ENCODE measurements around the gene MOB3A. TPM values are rescaled to one million over a fixed set of nuclear protein-coding genes. Genes with fewer than 3 reads are reported as not detected.

The MOB3A gene
- total RNA-seq, 1 experiment from 2014 or later, result 11.7 TPM

GRCh38 chr19:2084993-2085720, 11.0 kb downstream of the MOB3A start:
- H3K4me1 Mint-ChIP-seq (ENCODE audit: low read depth, unreplicated experiment), result no peaks in the 10 kb centered on the region
- intact Hi-C loops (cut with micrococcal nuclease; ENCODE audit: unreplicated experiment), result no loop called here
- no peak overlapping the region for H3K27ac Mint-ChIP-seq (ENCODE audit: unreplicated experiment)
- Histone ChIP-seq H3K9me3 (no peaks in the 10 kb centered on the region), H3K36me3 (ENCODE audit: control insufficient read depth, insufficient read depth, low read length) (no peaks in the 10 kb centered on the region; the same call in 1 of the 2 replicates), H3K4me1 (peaks cover 4% of the 10 kb centered on the region; the same call in 1 of the 2 replicates), H3K27me3 (replicated peaks; ENCODE audit: control insufficient read depth, insufficient read depth, low read length) (no peaks in the 10 kb centered on the region), H3K4me3 (ENCODE audit: low read depth, low read length) (no peak overlapping the region)
- no peak for DNase-seq
- BruUV-seq (replicated peaks), result no TSS peak
- H3K36me3 Mint-ChIP-seq (ENCODE audit: insufficient read depth, unreplicated experiment), result peaks cover 7% of the 10 kb centered on the region
- no peaks in the 10 kb centered on the region for H3K27me3 Mint-ChIP-seq (ENCODE audit: insufficient read depth, unreplicated experiment)
- H3K9me3 Mint-ChIP-seq (ENCODE audit: unreplicated experiment), result no peaks in the 10 kb centered on the region
- ChIA-PET CTCF (no interaction called here), POLR2A (no interaction called here)
- no peak for TF ChIP-seq CTCF (IDR thresholded peaks at IDR 0.05; ENCODE audit: insufficient read depth in 1 of 2, low read depth in 1 of 2, low read length in 1 of 2, severe bottlenecking in 1 of 2, unreplicated experiment in 1 of 2)
- no peak overlapping the region for H3K4me3 Mint-ChIP-seq (ENCODE audit: unreplicated experiment)

GRCh38 chr19:2083174-2083854, 12.8 kb downstream of the MOB3A start:
- H3K4me1 Mint-ChIP-seq (ENCODE audit: low read depth, unreplicated experiment), result no peaks in the 10 kb centered on the region
- ChIA-PET POLR2A (no interaction called here), CTCF (no interaction called here)
- H3K36me3 Mint-ChIP-seq (ENCODE audit: insufficient read depth, unreplicated experiment), result peaks cover 8% of the 10 kb centered on the region
- H3K9me3 Mint-ChIP-seq (ENCODE audit: unreplicated experiment), result no peaks in the 10 kb centered on the region
- no peaks in the 10 kb centered on the region for H3K27me3 ChIP-seq (replicated peaks; ENCODE audit: control insufficient read depth, insufficient read depth, low read length)
- H3K4me3 ChIP-seq (ENCODE audit: low read depth, low read length), result no peak overlapping the region
- no peaks in the 10 kb centered on the region for H3K27me3 Mint-ChIP-seq (ENCODE audit: insufficient read depth, unreplicated experiment)
- H3K4me3 Mint-ChIP-seq (ENCODE audit: unreplicated experiment), result no peak overlapping the region
- H3K27ac Mint-ChIP-seq (ENCODE audit: unreplicated experiment), result no peak overlapping the region
- no peaks in the 10 kb centered on the region for H3K9me3 ChIP-seq
- no TSS peak for BruUV-seq (replicated peaks)
- H3K36me3 ChIP-seq (ENCODE audit: control insufficient read depth, insufficient read depth, low read length), result no peaks in the 10 kb centered on the region; the same call in 1 of the 2 replicates
- H3K4me1 ChIP-seq, result peaks cover 4% of the 10 kb centered on the region; the same call in 1 of the 2 replicates
- DNase-seq, result no peak
- intact Hi-C loops (cut with micrococcal nuclease; ENCODE audit: unreplicated experiment), result no loop called here
- TF ChIP-seq CTCF (IDR thresholded peaks at IDR 0.05; ENCODE audit: insufficient read depth in 1 of 2, low read depth in 1 of 2, low read length in 1 of 2, severe bottlenecking in 1 of 2, unreplicated experiment in 1 of 2), result no peak

GRCh38 chr19:2081873-2082810, 14.0 kb downstream of the MOB3A start:
- CTCF ChIA-PET, result no interaction called here
- peaks cover 13% of the 10 kb centered on the region for H3K36me3 Mint-ChIP-seq (ENCODE audit: insufficient read depth, unreplicated experiment)
- H3K27me3 Mint-ChIP-seq (ENCODE audit: insufficient read depth, unreplicated experiment), result no peaks in the 10 kb centered on the region

More at GRCh38 chr19:2081873-2082810, 14.0 kb downstream of the MOB3A start:
- no peak overlapping the region for H3K4me3 ChIP-seq (ENCODE audit: low read depth, low read length)
- no peak for DNase-seq
- no peak for TF ChIP-seq CTCF (IDR thresholded peaks at IDR 0.05; ENCODE audit: insufficient read depth in 1 of 2, low read depth in 1 of 2, low read length in 1 of 2, severe bottlenecking in 1 of 2, unreplicated experiment in 1 of 2)
- no peaks in the 10 kb centered on the region for H3K4me1 Mint-ChIP-seq (ENCODE audit: low read depth, unreplicated experiment)
- no peak overlapping the region for H3K27ac Mint-ChIP-seq (ENCODE audit: unreplicated experiment)
- POLR2A ChIA-PET, result no interaction called here
- no peaks in the 10 kb centered on the region for H3K9me3 ChIP-seq
- H3K27me3 ChIP-seq (replicated peaks; ENCODE audit: control insufficient read depth, insufficient read depth, low read length), result no peaks in the 10 kb centered on the region
- H3K4me3 Mint-ChIP-seq (ENCODE audit: unreplicated experiment), result no peak overlapping the region
- BruUV-seq (replicated peaks), result no TSS peak
- H3K9me3 Mint-ChIP-seq (ENCODE audit: unreplicated experiment), result no peaks in the 10 kb centered on the region
- H3K4me1 ChIP-seq, result no peaks in the 10 kb centered on the region; the same call in 1 of the 2 replicates
- no peaks in the 10 kb centered on the region; the same call in 1 of the 2 replicates for H3K36me3 ChIP-seq (ENCODE audit: control insufficient read depth, insufficient read depth, low read length)
- intact Hi-C loops (cut with micrococcal nuclease; ENCODE audit: unreplicated experiment), result no loop called here

Data from Caco-2 (cell line).